Uterus (tissue), 4 donors: ENCODE data around the gene MYH14. TPM values are rescaled to one million over a fixed set of nuclear protein-coding genes. Genes with fewer than 3 reads are reported as not detected.

Experiments
- DNase-seq, 2 donors: peaks; one replicate each; pipeline ENCODE4 v3.0.0-alpha.2; 2019 to 2020
- H3K27ac ChIP-seq, 2 donors: fragments of 200-600 bp; sonication (generic); 1 replicate in 1 of 2; 2 replicates in 1 of 2; pipeline ENCODE4 v1.5.1; 2016 to 2018
- H3K27me3 ChIP-seq, 2 donors: fragments of 200-600 bp; sonication (generic); one replicate each; pipeline ENCODE4 v1.5.1; 2018 to 2019; ENCODE audit warnings: control low read depth in 1 of 2
- H3K36me3 ChIP-seq, 2 donors: fragments of 200-600 bp; sonication (generic); one replicate each; pipeline ENCODE4 v1.5.1; 2019; ENCODE audit warnings: control low read depth in 1 of 2
- H3K4me1 ChIP-seq, 2 donors: fragments of 200-600 bp; sonication (generic); one replicate each; pipeline ENCODE4 v1.5.1; 2018 to 2019; ENCODE audit warnings: control low read depth in 1 of 2
- H3K4me3 ChIP-seq, 2 donors: fragments of 200-600 bp; sonication (generic); 1 replicate in 1 of 2; 2 replicates in 1 of 2; pipeline ENCODE4 v1.5.1; 2018 to 2019; ENCODE audit warnings: mild to moderate bottlenecking in 1 of 2
- H3K9me3 ChIP-seq, 2 donors: fragments of 200-600 bp; sonication (generic); one replicate each; pipeline ENCODE4 v1.5.1; 2019; ENCODE audit warnings: control low read depth in 1 of 2
- POLR2A ChIP-seq, 2 donors: fragments of 450-650 bp; IDR thresholded peaks; one replicate each; pipeline ENCODE4 v1.6.1; 2016; ENCODE audit warnings: antibody characterized with exemption in 2 of 2, mild to moderate bottlenecking in 1 of 2, moderate library complexity in 1 of 2
- intact Hi-C: fragments of 100-400 bp; cut with DNase I; formaldehyde crosslinking; loops from one replicate; pipeline ENCODE4 v1.15.1; 2023; ENCODE audit warnings: low total_unique reads
- total RNA-seq, 4 donors: library from RNA; depleted of rRNA in 3 of 4; stranded (reverse); fragments of >200 nt in 3 of 4; gene quantifications; one replicate each; pipeline versions ENCODE4 v1.1.0 to v1.2.4, GENCODE V29; 2014 to 2023
- TF ChIP-seq, protein P1 (sequence below), 4 experiments: fragments of 200-600 bp in 2 of 4; fragments of 450-650 bp in 2 of 4; sonication (generic) in 2 of 4; IDR thresholded peaks; one replicate each; pipeline ENCODE4 v1.5.1; 2016 to 2019; ENCODE audit warnings: antibody characterized with exemption in 4 of 4, mild to moderate bottlenecking in 2 of 4, moderate library complexity in 1 of 4
- donor health status: DM: yes; HTN: yes; CAD: no.

MYH14 gene
- total RNA-seq = 10 to 100 TPM in 1 of 4 donors, 1 to 10 TPM in 2, under 1 TPM in 1; 0.77 to 22.1 (median 1.4) TPM

DNA sequence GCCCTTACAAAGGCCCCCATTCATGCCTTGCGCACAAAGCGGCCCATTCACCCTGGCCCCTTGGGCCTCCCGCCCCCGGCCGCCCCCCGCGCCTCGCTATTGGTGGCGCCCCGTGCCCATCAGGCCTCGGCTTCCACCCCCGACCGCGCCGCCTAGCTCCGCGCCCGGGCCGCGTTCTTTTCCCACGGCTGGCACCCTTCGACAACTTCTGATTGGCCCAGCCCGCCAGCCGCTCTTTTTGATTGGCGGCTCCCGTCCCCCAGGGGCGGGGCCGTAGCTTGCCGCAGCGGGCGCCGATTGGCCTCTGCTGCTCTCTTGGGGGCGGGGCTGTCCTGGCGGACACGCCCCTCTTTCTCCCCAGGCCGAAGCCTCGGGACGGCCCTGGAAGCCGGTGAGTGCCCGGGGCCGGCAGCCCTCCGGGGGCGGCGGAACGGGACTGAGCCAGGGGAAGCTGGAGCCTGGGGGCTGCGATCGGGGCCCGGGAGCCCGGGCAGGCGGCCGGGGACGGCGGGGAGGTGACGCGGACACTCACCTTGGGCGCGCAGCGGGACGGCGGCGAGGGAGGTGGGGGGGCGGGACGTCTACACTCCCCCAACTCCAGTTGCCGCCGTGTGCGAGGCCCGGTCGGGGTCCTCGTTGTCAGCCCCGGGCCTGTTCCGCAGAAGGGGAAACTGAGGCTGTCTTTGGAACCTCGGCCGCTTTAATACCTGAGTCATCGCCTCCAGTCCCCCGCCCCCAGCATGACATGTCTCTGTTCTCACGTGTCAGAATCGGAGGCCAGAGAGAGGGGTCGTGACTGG lies at the start of gene MYH14:
Gene MYH14 (plus strand): TSS at position 342 of the 800 bp plus-strand sequence. CDS start 6,744 bp downstream, outside the sequence.
- Histone ChIP-seq H3K9me3 (no peaks in the 10 kb centered on the region), H3K27me3 (peaks cover 8 to 22% of the 10 kb centered on the region in 2 donors), H3K36me3 (no peaks in the 10 kb centered on the region), H3K4me3 (peak within 1 kb of the TSS in 1 of 2 donors; percentile 13), H3K27ac (no peak within 1 kb of the TSS), H3K4me1 (peaks cover 0 to 13% of the 10 kb centered on the region in 2 donors)
- intact Hi-C loops = no loop called here
- peak; percentile 18 to 30 for DNase-seq
- TF ChIP-seq POLR2A (IDR thresholded peaks at IDR 0.05) = no peak
- TF ChIP-seq, protein P1, sequence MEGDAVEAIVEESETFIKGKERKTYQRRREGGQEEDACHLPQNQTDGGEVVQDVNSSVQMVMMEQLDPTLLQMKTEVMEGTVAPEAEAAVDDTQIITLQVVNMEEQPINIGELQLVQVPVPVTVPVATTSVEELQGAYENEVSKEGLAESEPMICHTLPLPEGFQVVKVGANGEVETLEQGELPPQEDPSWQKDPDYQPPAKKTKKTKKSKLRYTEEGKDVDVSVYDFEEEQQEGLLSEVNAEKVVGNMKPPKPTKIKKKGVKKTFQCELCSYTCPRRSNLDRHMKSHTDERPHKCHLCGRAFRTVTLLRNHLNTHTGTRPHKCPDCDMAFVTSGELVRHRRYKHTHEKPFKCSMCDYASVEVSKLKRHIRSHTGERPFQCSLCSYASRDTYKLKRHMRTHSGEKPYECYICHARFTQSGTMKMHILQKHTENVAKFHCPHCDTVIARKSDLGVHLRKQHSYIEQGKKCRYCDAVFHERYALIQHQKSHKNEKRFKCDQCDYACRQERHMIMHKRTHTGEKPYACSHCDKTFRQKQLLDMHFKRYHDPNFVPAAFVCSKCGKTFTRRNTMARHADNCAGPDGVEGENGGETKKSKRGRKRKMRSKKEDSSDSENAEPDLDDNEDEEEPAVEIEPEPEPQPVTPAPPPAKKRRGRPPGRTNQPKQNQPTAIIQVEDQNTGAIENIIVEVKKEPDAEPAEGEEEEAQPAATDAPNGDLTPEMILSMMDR (IDR thresholded peaks at IDR 0.05) = no peak

DNA sequence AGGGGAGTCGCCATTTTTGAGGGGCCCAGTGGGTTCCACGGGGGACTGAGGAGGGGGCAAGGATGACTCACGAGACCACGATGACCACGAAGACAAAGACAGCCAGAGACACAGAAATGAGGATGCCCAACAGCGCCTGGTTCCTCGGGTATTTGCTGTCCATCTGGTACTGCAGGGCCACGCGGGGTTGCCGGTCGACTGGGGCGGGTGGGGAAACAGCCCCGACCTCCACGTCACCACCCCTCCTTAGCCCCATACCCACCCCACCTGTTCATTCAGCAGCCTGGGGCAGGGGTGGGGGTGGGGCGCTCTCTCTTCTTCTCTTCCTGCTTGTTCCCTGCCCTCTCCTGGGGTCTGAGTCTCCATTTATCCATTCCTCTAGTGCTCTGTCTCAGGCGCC lies 48.9 kb upstream of the MYH14 start:
- H3K4me3 ChIP-seq = no peak overlapping the region
- H3K27me3 ChIP-seq = no peaks in the 10 kb centered on the region
- no peaks in the 10 kb centered on the region for H3K9me3 ChIP-seq
- no peak for DNase-seq
- H3K27ac ChIP-seq = no peak overlapping the region
- intact Hi-C loops = no loop called here
- no peaks in the 10 kb centered on the region for H3K36me3 ChIP-seq
- no peaks in the 10 kb centered on the region for H3K4me1 ChIP-seq
- TF ChIP-seq, protein P1 (IDR thresholded peaks at IDR 0.05) = no peak
- TF ChIP-seq POLR2A (IDR thresholded peaks at IDR 0.05) = no peak

DNA sequence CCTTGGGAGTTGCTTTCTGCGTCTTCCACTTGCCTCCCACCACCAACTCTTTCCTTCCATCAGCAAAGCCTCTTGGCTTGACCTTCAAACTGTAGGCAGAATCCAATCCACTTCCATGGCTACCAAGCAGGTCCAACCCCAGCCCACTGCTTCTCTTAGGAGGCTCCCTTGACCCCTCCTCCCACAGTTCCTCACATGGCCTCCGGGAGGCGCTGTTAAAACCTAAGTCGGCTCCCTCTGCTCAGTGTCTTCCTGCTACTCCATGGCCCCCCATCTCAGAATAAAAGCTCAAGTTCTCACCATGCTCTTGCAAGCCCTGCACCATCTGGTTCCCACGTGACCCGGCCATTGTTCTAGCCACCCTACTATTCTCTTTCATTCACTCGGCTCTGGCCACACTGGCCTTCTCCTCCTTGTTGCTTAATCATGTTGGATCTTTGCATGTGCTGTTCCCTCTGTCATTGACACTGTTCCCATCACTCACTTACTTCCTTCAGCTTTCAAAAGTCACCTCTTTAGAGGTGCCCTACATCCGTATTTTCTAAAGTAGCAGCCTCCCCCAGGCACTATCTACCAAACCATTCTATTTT lies 47.8 kb upstream of the MYH14 start:
- DNase-seq = no peak
- H3K4me1 ChIP-seq = no peaks in the 10 kb centered on the region
- H3K27me3 ChIP-seq = no peaks in the 10 kb centered on the region
- no peak overlapping the region for H3K27ac ChIP-seq
- TF ChIP-seq, protein P1 (IDR thresholded peaks at IDR 0.05) = no peak
- H3K9me3 ChIP-seq = no peaks in the 10 kb centered on the region
- intact Hi-C loops = no loop called here
- no peak overlapping the region for H3K4me3 ChIP-seq
- H3K36me3 ChIP-seq = no peaks in the 10 kb centered on the region

DNA sequence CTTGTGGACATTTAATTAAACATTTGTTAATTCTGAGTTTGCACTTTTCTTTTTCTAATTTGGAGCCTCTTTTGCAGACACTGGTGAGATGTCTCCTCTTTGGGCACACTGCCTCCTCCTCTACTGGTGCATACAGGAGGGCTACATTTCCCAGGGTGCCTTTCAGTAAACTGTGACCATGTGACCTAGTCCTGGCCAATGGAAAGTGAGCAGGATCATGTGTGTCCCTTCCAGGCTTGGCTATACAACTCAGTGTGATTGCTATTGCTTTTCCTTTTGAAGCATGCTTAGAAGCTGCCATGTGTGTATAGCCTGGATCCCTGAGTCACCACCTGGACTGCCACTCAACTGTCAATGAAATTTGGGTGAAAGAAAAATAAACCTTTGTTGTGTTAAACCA lies 44.8 kb upstream of the MYH14 start:
- intact Hi-C loops = no loop called here
- no peak overlapping the region for H3K4me3 ChIP-seq
- DNase-seq = no peak
- H3K9me3 ChIP-seq = no peaks in the 10 kb centered on the region
- no peak for TF ChIP-seq POLR2A (IDR thresholded peaks at IDR 0.05)
- TF ChIP-seq, protein P1 (IDR thresholded peaks at IDR 0.05) = no peak
- H3K4me1 ChIP-seq = no peaks in the 10 kb centered on the region
- no peaks in the 10 kb centered on the region for H3K27me3 ChIP-seq
- no peak overlapping the region for H3K27ac ChIP-seq
- H3K36me3 ChIP-seq = no peaks in the 10 kb centered on the region

DNA sequence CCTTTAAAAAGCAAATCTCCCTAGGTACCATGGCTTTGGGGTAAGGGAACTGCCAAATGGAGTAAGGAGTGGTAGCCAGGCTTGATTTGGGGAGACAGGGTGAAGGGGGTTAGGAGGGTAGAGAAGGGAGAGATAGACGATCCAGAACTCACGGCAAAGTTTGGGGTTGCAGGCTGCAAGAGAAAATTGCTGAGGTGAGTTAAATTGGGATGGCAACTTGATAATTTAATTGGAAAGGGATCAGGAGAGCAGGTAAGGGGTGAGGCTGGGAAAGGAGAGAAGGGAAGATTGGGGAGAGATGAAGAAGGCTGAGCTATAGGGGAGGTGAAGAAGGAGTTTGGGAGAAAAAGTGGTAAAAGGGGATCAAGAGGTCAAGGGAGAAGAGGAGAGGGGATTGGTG lies 44.3 kb upstream of the MYH14 start:
- Histone ChIP-seq H3K9me3 (no peaks in the 10 kb centered on the region), H3K4me1 (no peaks in the 10 kb centered on the region), H3K4me3 (no peak overlapping the region), H3K27ac (no peak overlapping the region), H3K36me3 (no peaks in the 10 kb centered on the region), H3K27me3 (no peaks in the 10 kb centered on the region)
- no peak for TF ChIP-seq POLR2A (IDR thresholded peaks at IDR 0.05)
- TF ChIP-seq, protein P1 (IDR thresholded peaks at IDR 0.05) = no peak
- DNase-seq = no peak
- intact Hi-C loops = no loop called here
